DMS114 treated with DMSO at 0.1 percent for 48 hours (cell line): ENCODE results near the gene NTRK1.
A peak's percentile ranks its signal among the peaks of the same experiment; 100 is the strongest.

Experiments
- DNase-seq: peaks from one replicate; lab custom pipeline; 2025; ENCODE audit not compliant: unreplicated experiment; lab: John Stamatoyannopoulos, UW

Gene NTRK1

DNA sequence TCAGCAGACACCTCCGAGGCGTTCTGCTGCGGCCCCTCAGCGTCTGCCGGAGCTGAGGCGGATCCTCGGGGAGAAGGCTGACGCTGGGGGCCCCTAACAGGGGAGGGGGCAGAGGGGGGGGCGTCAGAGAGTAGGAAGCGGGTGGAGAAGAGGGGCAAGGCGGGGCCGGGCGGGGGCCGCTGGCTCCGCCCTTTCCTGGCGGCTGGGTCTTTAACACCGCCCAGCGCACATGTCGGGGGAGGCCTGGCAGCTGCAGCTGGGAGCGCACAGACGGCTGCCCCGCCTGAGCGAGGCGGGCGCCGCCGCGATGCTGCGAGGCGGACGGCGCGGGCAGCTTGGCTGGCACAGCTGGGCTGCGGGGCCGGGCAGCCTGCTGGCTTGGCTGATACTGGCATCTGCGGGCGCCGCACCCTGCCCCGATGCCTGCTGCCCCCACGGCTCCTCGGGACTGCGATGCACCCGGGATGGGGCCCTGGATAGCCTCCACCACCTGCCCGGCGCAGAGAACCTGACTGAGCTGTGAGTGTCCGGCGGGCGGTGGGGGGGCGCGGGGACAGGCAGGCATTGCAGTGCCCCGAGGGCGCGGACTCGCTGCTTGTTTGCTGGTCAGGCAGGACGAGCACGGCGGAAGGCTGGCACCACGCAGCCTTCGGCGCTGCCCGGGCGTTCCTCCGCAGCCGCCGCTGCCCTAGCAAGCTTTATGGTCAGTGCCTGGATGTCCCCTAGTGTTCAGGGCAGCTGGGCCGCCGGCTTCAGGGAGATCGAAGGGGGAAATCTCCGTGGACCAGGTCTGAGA is at the start of gene NTRK1:
Gene NTRK1 (plus strand): TSS at position 238 of the 796 bp plus-strand sequence. CDS start 70 bp downstream, at position 308.
- DNase-seq = peak; percentile 29

DNA sequence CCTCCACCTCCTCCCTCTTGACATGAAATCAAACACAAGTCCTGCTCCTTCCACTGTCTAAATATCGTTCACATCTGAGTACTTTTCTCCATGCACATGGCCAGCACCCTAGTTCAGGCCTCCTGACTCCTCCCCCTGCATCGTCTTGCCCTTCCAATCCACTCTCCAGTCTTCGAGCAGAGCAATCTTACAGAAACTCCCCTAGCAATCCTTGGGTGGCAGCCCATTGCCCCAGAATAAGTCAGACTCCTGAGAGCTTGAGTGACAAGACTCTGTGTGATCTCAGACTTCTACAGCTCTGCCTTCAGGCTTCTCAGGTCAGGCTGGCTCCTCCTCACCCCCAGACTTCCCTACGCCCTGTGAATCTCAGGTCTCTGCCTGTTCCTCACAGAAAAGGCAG is 49.5 kb upstream of the NTRK1 start:
- no peak for DNase-seq

DNA sequence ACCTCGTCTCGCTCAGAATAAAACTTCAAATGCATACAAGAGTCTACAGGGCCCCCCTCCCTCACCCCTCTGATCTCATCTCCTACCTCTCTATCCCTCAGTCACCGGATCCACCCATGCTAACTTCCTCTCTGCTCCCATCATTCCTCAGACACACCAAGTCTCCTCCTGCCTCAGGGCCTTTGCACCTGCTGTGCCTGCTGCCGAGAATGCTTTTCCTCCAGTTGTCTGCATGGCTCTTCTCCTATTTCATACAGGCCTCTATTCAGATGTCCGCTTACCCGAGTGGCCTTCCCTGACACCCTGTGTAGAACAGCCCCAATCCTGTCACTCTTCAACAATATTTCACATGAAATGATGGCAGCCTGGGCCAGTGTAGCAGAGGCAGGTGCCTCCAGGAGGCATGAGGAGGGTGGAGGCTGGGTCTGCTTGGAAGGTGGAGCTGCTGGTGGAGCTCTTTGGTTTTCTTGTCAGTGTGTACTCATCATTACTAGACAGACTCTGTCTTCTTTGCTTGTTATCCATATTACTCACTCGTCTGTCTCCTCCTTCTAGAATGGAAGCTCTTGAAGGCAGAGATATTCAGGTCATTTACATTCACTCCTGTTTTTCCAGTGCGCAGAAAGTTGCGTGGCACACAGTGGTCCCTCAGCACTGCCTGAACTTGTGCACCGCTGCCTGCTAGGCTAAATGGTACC is 48.2 kb upstream of the NTRK1 start:
- no peak for DNase-seq

DNA sequence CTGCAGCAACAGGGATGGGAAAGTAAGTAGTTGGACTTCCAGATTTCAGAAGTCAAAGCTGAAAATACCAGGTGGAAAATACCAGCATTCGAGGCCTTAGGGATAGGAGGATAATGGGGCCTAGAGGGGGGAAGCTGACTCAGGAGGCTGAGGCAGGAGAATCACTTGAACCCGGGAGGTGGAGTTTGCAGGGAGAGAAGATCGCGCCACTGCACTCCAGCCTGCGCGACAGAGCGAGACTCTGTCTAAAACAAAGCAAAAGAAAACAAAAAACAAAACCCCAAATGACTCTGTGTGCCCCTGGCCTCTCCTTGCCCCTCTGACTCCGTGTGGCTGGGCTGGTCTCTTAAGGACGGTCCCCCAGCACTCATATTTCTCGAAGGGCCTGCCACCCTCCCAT is 47.4 kb upstream of the NTRK1 start:
- DNase-seq = no peak

DNA sequence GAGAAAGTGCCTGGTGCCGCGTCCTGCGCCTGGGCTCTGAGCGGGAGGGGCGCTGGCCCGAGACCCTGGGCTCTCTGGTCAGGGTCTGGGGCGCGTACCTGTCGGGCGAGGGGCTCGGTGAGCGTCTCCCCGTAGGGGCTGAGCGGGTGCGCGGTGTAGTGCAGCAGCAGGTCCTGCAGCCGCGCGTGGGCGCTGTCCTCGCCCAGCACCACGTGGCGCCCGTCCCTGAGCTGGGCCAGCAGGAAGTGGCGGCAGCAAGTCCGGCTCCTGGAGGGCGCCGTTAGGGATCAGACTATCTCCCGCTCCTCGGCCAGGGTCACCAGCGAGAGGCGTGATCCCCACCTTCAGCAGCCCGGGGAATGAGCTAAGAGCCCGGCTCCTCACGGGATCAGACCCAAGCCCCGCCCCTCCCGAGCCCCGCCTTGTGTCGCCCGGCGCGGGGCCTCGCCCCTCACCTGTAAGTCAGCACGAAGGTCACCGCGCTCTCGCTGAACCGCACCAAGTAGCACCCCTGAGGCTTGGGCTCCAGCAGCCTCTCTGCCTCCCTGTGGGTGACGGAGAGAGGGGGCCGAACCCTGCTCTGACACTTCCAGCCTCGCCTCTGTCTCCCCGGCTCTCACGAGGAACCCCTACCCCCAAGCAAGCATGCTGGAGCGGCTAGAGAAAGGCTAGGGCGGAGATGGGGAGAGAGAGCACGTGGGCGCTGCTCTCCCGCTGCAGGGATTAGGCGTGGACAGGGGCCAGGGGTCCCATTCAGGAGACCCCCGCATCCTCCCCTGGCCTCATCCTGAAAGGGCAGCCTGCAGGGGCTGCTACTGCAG is 46.7 kb upstream of the NTRK1 start:
- DNase-seq = no peak

DNA sequence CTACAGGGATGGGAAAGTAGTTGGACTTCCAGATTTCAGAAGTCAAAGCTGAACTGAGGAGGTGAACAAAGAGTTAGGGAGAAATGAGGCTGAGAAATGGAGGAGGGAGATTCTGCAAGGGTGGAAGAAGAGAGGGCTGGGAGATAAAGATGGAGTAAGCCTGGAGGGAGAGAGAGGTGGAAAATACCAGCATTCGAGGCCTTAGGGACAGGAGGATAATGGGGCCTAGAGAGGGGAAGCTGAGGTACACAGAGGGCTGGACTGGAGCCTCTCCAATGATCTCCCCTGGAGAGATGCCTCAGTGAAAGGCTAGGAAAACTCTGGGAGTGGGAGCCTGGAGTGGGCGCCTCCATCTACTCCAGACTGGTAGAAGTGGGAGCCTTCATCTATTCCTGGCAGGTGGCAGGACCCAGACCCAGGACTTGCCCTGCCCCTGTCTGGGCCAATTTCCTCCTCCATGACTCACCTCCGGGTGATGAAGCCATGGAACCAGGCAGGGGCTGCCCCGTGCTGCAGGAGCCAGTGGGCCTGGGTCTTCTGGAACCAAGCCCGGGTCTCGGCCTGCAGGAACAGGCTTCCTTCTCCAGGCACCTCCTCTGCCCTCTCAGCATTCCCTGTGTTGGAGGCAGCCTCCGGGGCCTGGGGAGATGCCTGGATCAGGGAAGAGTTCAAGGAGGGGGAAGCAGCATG is 45.9 kb upstream of the NTRK1 start:
- no peak for DNase-seq

DNA sequence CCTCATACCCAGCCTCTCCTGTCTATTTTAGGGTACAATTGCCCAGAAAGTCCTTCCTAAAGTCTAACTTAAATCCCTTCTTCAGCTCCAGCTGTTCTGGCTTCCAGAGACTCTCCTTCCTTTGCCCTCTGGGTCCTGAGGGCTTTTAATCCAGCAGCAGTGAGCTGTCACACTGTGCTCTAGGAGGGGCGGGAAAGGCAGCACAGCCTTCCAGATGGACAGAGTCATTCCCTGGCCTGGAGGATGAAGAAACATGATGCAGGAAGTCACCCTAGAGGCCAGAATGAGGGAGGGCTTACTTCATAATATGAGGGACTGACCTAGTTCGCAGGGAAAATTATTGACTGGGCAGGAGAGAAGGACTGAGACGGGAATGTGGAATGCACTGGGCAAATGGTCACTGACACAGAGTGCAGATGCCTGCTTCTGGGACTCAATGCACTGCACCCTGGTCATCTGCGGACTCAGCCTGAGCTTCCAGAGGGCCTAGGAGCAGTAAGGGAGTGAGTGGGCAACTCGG is 45.3 kb upstream of the NTRK1 start:
- DNase-seq = no peak

DNA sequence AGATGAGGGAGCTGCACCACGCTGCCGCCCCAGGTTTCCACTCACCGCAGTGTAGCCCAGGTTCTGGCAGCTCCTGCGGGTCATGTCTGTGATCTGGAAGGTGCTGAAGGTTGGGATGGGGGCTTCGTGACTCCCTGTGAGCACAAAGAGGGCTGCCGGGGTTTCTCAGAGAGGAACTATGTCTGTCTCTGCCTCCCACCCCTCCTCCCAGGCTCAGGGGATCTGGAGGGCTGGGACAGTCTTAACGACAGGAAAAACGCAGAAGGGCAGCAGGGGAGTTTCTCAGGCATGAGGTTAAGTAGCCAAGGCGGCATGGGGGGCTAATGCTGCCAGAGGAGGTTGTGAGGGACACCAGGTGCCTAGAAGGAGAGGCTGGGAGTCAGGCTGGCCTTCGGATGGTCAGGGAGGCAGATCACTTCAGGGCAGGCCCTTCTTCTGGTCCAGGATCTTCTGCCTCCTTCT is 44.7 kb upstream of the NTRK1 start:
- no peak for DNase-seq

DNA sequence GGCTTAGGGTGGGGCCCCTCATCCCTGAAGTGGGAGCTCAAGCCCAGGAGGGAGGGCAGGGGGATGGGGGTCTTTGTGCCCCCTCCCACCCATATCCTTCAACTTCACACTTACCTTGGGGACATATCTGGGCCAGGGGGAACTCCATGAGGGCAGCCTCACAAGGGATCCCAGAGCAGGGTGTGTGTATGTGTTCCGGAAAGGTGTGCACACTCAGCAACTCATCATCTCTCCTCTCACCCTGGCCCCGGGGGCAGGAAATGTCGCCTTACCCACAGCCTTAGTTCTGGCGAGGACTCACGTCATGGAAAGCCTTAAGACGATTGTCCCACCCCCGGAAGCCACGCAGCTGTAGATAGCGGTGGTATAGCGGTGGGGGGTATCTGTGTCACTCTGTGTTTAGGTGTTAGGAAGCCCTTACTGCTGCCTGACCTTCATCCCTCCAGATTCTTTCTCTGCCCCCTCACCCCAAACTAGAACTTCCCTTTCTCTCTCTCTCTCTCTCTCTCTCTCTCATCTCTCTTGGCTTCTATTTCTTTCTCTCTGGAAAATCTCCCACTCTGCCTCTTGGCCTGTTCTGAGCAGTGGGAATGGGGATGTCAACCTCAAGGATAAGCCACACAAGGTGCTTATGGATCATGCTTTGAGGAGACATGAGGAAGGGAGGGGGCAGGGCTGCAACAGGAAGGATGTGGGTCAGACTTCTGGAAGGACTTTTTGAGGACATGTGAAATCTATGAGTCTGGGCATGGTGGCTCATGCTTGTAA is 43.9 kb upstream of the NTRK1 start, which contains the start of gene SH2D2A:
Gene SH2D2A (minus strand): TSS at position 288 of the 768 bp plus-strand sequence. CDS start 140 bp downstream, at position 148.
- DNase-seq = no peak

DNA sequence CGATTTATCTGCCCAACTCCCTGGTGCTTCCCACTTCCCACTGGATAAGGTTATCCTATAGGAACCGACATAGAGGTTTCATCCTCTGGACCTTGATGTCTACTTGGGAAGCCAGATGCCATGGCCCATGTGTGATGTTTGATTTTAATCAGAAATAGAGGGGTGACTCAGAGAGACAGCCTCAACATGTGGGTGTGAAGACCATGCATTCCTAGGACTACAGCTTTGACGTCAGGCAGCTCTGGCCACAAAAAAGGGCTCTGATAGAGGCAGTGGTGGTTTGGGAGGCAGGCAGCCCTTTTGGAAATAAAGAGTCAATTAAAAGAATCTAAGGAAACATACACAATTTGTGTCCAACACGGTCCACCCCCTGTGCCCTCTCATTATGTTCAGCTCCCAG is 38.9 kb upstream of the NTRK1 start:
- DNase-seq = no peak

DNA sequence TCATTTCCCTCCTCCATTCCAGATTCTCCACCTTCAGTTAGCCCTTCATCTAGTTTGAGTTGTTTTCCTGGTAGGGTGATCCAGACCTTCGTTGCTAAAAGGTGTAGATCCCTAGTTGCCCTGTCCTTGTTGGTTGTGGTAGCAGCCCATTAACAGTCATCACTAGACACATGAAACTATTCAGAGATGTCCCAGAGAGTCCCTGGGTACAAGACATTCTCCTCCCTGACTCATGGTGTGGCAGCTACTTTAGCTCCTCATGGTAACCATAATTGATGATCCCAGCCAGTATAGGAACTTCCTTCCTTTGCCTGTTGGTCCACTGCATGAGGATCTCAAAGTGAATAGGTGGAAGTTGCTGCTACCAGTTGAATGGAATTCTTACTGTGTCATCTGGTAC is 38.0 kb upstream of the NTRK1 start:
- DNase-seq = no peak

DNA sequence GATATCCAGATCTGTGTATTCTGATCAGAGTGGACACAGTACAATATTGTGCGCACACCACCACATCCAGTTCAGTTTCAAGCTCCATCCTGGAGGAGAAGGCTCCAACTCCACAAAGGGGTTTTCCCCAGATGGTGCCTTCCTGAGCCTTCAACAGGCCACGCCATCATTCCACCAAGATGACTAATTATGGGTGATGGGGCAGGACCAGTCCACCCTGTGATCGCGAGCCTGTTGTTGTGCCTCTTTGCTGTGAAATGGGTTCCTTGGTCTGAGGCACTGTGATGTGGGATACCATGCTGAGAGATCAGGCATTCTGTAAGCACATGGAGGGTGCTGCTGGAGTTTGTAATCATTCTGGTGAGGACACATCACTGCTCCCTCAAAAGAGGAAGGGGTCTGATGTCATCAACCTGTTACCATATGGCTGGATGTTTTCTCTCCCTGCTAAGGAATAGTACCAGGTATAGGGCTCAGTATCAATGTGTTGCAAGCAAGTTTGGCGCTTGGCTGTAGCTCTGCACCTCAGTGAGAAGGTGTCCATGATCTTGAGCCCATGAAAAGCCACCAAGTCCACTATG is 37.4 kb upstream of the NTRK1 start:
- no peak for DNase-seq

DNA sequence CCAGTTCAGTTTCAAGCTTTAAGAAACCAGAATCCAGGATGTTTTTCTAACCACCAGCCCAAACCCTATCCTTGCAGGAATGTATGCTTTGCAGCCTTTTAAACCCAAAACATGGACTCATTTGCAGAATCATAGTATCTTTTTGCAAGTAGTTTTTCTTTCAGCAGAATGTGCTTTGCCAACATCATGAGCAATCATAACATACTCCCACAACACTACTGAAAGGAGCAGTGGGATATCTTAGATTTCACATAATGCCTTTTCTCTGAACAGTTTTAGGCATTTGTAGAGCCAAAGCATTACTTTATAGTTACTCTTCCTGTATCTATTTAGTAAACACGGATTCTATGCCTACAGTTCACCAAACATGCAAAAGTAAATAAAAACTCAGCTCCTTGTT is 34.0 kb upstream of the NTRK1 start:
- no peak for DNase-seq

DNA sequence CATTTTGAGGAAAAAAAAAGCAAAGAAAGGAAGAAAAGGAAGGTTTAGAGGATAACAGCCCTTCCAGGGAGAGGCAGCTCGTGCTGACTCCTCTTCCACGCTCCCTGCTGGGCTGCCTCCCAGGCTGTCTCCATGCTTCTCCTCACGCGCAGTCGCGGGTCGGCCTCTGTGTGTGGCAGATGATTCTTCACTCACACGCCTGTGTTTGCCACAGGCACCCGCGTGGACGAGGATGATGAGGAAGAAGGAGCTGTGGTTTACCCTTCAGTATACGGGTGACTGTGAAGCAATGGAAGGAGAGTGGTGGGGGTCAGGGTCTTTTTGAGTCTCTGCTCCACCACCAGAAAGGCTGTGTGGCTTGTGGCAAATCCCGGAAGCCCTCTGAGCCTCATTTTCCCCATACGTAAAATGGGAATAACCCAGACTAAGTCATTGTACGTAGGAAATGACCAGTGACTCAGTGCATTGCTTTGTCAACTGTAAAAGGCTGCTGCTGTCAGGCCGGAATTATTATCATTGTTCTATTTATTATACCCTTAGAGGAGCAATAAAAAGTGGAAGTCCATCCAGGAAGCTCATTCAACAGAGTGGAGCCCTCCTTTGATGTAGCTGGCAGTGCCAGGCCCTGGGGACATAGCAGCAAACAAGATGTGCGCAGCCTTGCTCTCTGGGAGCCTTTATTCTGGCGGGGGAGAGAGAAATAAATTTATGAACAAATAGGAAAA is 32.1 kb upstream of the NTRK1 start:
- DNase-seq = no peak

DNA sequence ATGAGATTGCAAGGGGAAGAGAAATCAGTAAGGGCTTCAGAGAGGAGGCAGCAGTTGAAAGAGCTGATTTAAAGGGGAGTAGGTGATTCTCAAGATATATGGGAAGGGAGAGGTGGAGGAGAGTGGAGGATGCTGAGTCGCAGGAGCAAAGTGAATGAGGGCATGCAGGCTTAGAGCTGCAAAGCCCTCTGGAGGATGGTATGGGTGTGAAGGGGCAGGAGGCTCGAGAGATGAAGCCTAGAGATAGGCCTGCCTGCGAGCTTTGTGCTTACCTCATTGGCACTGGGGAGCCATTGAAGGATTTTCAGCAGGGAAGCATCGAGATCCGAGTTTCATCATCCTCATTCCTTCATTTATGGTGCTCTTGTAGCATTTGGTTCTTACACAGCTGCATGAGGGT is 28.2 kb upstream of the NTRK1 start:
- DNase-seq = no peak

DNA sequence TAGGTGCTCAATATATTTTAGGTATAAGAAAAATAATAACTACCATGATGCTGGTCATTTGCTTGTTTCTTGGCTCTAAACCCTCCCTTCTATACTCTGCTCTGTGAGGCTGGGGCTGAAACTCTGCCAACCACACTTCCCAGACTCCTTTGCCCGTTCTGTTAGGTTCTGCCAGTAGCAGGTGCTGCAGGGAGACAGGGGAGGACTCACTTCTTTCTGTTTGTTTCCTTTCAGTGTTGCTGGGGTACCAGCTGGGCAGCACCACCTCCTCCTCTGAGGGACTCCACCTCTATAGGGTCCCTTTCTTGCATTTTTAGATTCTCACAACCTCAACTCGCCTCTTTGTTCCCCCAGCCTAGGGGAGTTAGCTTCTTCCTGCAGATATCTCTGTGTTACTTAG is 27.1 kb upstream of the NTRK1 start:
- DNase-seq = no peak

DNA sequence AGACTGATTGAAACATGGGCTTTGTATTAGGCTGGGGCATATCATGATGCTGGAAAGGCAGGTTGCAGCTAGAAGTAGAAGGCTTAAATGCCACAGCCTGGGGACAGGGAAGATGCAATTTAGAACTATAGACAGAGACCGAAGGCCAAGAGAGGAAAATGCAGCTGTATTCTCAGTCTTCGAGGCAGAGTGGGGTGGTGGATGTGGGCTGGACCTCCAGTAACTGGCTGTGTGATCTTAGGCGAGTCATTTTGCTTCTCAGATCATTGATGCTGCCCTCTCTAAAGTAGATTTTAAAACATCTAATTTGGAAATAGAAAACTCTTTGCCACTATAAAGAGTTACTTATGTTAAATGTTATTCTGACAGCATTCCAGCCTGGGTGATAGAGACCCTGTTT is 26.3 kb upstream of the NTRK1 start:
- no peak for DNase-seq

DNA sequence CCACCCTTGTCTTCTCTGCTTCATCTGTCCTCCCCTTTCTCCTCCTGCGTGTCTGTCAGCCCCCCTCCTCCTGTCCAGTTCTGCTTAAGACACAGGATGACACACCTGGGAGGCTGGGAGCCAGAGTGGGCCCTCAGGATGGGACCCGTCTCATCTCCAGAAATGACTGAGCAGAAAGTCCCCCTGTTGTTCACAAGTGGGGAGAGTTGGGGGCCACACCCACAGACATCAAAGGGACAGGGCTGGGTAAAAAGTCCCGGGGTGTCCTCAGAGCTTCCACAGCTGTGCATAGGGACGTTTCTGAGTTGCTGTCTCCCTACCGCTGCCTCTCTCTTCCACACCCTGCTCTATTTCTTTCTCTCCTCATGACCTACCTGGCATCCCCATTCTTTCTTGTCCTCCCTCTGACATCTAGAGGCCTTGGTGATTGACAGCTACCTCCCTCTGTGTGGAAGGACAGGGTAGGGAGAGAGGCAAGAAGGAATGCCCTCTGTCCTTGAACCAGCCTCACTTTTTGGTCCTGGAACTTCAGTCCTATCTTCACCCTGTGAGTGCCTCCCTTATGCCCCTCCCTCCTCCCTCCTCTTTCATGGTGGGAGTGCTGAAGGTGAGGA is 24.5 kb upstream of the NTRK1 start:
- no peak for DNase-seq

DNA sequence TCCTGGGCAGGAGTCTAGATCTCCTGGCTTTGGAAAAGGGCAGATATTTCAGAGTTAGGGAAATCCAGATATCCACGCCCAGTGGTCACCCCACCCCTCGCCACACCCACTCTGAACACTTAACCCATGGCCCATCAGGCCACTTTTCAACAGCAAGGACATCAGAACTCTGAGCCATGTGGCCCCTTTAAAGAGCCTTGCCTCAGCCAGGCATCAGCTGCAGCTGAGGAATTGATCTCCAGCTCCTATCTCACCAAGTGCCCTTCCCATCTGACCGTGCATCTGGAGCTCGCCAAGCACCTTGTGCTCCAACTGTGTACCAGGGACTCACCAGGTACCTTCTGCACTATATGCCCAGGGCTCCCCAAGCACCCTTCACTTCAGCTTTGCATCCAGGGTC is 23.8 kb upstream of the NTRK1 start:
- no peak for DNase-seq
